Gastroesophageal sphincter (tissue), 4 donors: ENCODE data around the gene KIAA1586. TPM values are rescaled to one million over a fixed set of nuclear protein-coding genes. Genes with fewer than 3 reads are reported as not detected.
"Not testable (repeated sequence)": the region's sequence is repeated elsewhere in the genome, so short reads cannot be mapped to it uniquely, and the experiment has no call there.

Experiments
- ATAC-seq: fragments of 150-250 bp; one replicate; pipeline ENCODE4 v1.9.1; 2016; ENCODE audit warnings: mild to moderate bottlenecking, moderate library complexity
- H3K27ac ChIP-seq, 4 donors: fragments of 200-600 bp; sonication (generic) in 3 of 4; 1 replicate in 3 of 4; 2 replicates in 1 of 4; pipeline ENCODE4 v1.5.1; 2016 to 2019
- H3K27me3 ChIP-seq: fragments of 200-600 bp; sonication (generic); one replicate; pipeline ENCODE4 v1.5.1; 2019
- H3K36me3 ChIP-seq, 2 donors: fragments of 200-600 bp; sonication (generic); one replicate each; pipeline ENCODE4 v1.5.1; 2019; ENCODE audit warnings: control low read depth in 1 of 2
- H3K4me1 ChIP-seq, 3 donors: fragments of 200-600 bp; sonication (generic); 1 replicate in 2 of 3; 2 replicates in 1 of 3; pipeline ENCODE4 v1.5.1; 2016 to 2019; ENCODE audit warnings: control low read depth in 2 of 3
- H3K4me3 ChIP-seq, 2 donors: fragments of 200-600 bp; sonication (generic); one replicate each; pipeline ENCODE4 v1.5.1; 2019; ENCODE audit warnings: mild to moderate bottlenecking in 1 of 2, moderate library complexity in 1 of 2
- H3K9me3 ChIP-seq, 3 donors: fragments of 200-600 bp; sonication (generic); one replicate each; pipeline ENCODE4 v1.5.1; 2017 to 2019; ENCODE audit warnings: control low read depth in 2 of 3
- CTCF ChIP-seq, 4 experiments: fragments of 200-600 bp in 2 of 4; fragments of 450-650 bp in 2 of 4; sonication (generic) in 1 of 4; IDR thresholded peaks; one replicate each; pipeline ENCODE4 v1.5.1; 2017 to 2019; ENCODE audit warnings: antibody characterized with exemption in 4 of 4, mild to moderate bottlenecking in 2 of 4, moderate library complexity in 2 of 4
- EP300 ChIP-seq: sonication (generic); formaldehyde crosslinking; IDR thresholded peaks from one replicate; pipeline ENCODE4 v1.6.1; 2017; ENCODE audit warnings: antibody characterized with exemption, mild to moderate bottlenecking
- POLR2A ChIP-seq, 2 donors: fragments of 450-650 bp; IDR thresholded peaks; one replicate each; pipeline ENCODE4 v1.6.1; 2017; ENCODE audit warnings: antibody characterized with exemption in 2 of 2, mild to moderate bottlenecking in 2 of 2, moderate library complexity in 1 of 2
- POLR2AphosphoS5 ChIP-seq: sonication (generic); formaldehyde crosslinking; IDR thresholded peaks from one replicate; pipeline ENCODE4 v1.6.1; 2017; ENCODE audit warnings: antibody characterized with exemption
- WGBS, 2 donors: methylation state at CpG; one replicate each; pipeline ENCODE4 v1.1.5; 2018; ENCODE audit warnings: low coverage in 1 of 2; 5-methylcytosine and 5-hydroxymethylcytosine counted together
- total RNA-seq, 4 donors: library from RNA; depleted of rRNA; stranded (reverse); fragments of >200 nt; gene quantifications; one replicate each; pipeline ENCODE4 v1.1.0, GENCODE V29; 2016

KIAA1586 gene
- total RNA-seq, 4 donors from 2014 or later = 6.6 to 27.9 (median 10.2) TPM

- no peak overlapping the region for H3K27ac ChIP-seq
- H3K9me3 ChIP-seq = no peaks in the 10 kb centered on the region
- no peak for TF ChIP-seq POLR2AphosphoS5
- no peak for TF ChIP-seq CTCF (IDR thresholded peaks at IDR 0.05)
- no peak for TF ChIP-seq EP300
- TF ChIP-seq POLR2A (IDR thresholded peaks at IDR 0.05) = no peak
- H3K4me3 ChIP-seq = no peak overlapping the region
- no peak for ATAC-seq
- H3K27me3 ChIP-seq = no peaks in the 10 kb centered on the region
- no peaks in the 10 kb centered on the region for H3K36me3 ChIP-seq
- H3K4me1 ChIP-seq = no peaks in the 10 kb centered on the region
- WGBS, 2 donors = 67% methylated on average over 3 of the region's 3 CpGs
These were observed 40.4 kb upstream of the KIAA1586 start for GRCh38 chr6:57006101-57006500.

DNA sequence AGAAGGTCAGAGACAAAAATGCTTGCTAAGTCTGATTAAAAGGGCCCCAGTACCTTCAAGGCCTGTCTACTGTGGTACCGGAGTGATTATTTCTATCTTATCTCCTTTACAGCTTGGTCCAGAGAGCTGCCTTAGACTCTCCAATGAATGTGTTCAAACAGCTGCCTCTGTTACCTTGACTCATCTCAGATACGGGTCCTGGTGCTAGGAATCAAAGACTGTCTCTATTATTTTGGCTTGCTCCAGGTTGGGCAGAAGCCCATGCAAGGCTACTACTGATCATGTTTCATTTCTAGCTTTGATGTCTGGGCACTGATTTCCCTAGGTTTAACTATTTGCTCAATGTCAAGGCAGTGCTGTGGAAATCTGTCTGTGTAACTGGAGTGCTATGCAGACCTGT is 38.4 kb upstream of the KIAA1586 start:
- not testable (repeated sequence) for H3K36me3 ChIP-seq, H3K4me1 ChIP-seq, H3K4me3 ChIP-seq, H3K27me3 ChIP-seq, ATAC-seq, H3K27ac ChIP-seq, H3K9me3 ChIP-seq
- WGBS, 2 donors = 71 to 85% methylated on average over 1 to 2 of the region's 2 CpGs

- no peaks in the 10 kb centered on the region for H3K27me3 ChIP-seq
These were observed 33.0 kb upstream of the KIAA1586 start for GRCh38 chr6:57013521-57013926.

DNA sequence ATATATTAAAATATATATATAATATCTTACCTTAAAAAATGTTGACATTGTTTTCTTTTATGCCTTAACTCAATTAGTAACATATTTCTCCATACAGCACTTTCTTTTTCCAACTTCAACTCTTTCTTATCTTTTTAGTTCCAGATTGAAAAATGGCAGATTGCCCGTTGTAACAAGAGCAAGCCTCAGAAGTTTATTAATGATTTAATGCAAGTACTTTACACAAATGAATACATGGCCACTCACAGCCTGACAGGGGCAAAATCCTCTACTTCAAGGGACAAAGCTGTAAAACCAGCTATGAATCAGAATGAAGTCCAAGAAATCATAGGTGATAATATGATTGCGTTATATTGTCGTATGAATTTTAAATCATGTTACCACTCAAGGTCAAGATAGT is 29.4 kb upstream of the KIAA1586 start:
- H3K9me3 ChIP-seq = no peaks in the 10 kb centered on the region
- WGBS, 2 donors = 60 to 78% methylated on average over 3 of the region's 3 CpGs
- TF ChIP-seq EP300 (no peak), POLR2A (IDR thresholded peaks at IDR 0.05) (no peak), CTCF (IDR thresholded peaks at IDR 0.05) (no peak), POLR2AphosphoS5 (no peak)
- H3K27ac ChIP-seq = no peak overlapping the region
- no peak for ATAC-seq
- no peaks in the 10 kb centered on the region for H3K36me3 ChIP-seq
- H3K4me1 ChIP-seq = no peaks in the 10 kb centered on the region
- no peaks in the 10 kb centered on the region for H3K27me3 ChIP-seq
- H3K4me3 ChIP-seq = no peak overlapping the region

More at GRCh38 chr6:57013521-57013926, 33.0 kb upstream of the KIAA1586 start:
- no peak for ATAC-seq
- H3K36me3 ChIP-seq = no peaks in the 10 kb centered on the region
- TF ChIP-seq EP300 (no peak), CTCF (IDR thresholded peaks at IDR 0.05) (no peak), POLR2A (IDR thresholded peaks at IDR 0.05) (no peak), POLR2AphosphoS5 (no peak)
- no peak overlapping the region for H3K27ac ChIP-seq
- no peaks in the 10 kb centered on the region for H3K9me3 ChIP-seq
- no peaks in the 10 kb centered on the region for H3K4me1 ChIP-seq
- H3K4me3 ChIP-seq = no peak overlapping the region
- WGBS, 2 donors = 8 to 45% methylated on average over 2 of the region's 4 CpGs

DNA sequence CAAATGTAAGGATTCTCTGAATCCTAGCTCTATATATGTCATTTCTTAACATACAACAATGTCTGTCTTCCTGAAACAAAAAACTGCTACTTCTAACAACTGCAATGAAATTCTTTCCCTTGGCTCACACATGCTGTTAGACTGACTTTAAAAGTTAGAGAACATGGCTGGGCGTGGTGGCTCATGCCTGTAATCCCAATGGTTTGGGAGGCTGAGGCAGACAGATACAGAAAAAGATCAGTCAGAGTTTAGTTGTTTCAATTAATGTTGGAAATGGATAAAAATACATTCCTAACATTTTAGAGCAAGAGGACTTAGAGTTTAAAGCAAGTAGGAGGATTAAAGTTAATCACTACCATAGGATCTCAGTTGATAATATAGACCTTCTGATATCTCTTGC is 28.7 kb upstream of the KIAA1586 start:
- no peaks in the 10 kb centered on the region for H3K36me3 ChIP-seq
- WGBS, 2 donors = 88 to 89% methylated on average over 1 of the region's 1 CpG
- no peak for TF ChIP-seq CTCF (IDR thresholded peaks at IDR 0.05)
- TF ChIP-seq EP300 = no peak
- TF ChIP-seq POLR2A (IDR thresholded peaks at IDR 0.05) = no peak
- TF ChIP-seq POLR2AphosphoS5 = no peak
- no peak for ATAC-seq
- H3K4me1 ChIP-seq = no peaks in the 10 kb centered on the region
- no peaks in the 10 kb centered on the region for H3K27me3 ChIP-seq
- no peak overlapping the region for H3K4me3 ChIP-seq
- no peaks in the 10 kb centered on the region for H3K9me3 ChIP-seq
- no peak overlapping the region for H3K27ac ChIP-seq
